Breast epithelium (tissue), 4 donors: ENCODE results near the gene IKZF3. TPM values are rescaled to one million over a fixed set of nuclear protein-coding genes. Genes with fewer than 3 reads are reported as not detected.
A peak's percentile ranks its signal among the peaks of the same experiment; 100 is the strongest.

Experiments
- DNase-seq, 2 donors: peaks; one replicate each; pipeline ENCODE4 v3.0.0-alpha.2; 2019; ENCODE audit warnings: low spot score in 2 of 2
- H3K27ac ChIP-seq, 2 donors: fragments of 200-600 bp; sonication (generic) in 1 of 2; one replicate each; pipeline ENCODE4 v1.5.1; 2016 to 2019; ENCODE audit warnings: mild to moderate bottlenecking in 1 of 2
- H3K27me3 ChIP-seq, 2 donors: fragments of 200-600 bp; sonication (generic) in 1 of 2; one replicate each; pipeline versions ENCODE4 v1.5.1 to v1.6.0; 2017 to 2019; ENCODE audit warnings: control low read depth in 1 of 2, mild to moderate bottlenecking in 1 of 2
- H3K36me3 ChIP-seq: fragments of 200-600 bp; one replicate; pipeline ENCODE4 v1.5.1; 2019
- H3K4me1 ChIP-seq, 2 donors: fragments of 200-600 bp; sonication (generic); one replicate each; pipeline ENCODE4 v1.5.1; 2016 to 2019; ENCODE audit warnings: control low read depth in 1 of 2
- H3K4me3 ChIP-seq, 3 donors: fragments of 200-600 bp; sonication (generic); 1 replicate in 2 of 3; 2 replicates in 1 of 3; pipeline ENCODE4 v1.5.1; 2016 to 2019; ENCODE audit warnings: mild to moderate bottlenecking in 3 of 3, moderate library complexity in 2 of 3
- H3K9me3 ChIP-seq, 2 donors: fragments of 200-600 bp; sonication (generic) in 1 of 2; one replicate each; pipeline ENCODE4 v1.5.1; 2016 to 2019; ENCODE audit warnings: control low read depth in 1 of 2
- POLR2A ChIP-seq: fragments of 450-650 bp; IDR thresholded peaks from one replicate; pipeline ENCODE4 v1.6.1; 2016; ENCODE audit warnings: antibody characterized with exemption, mild to moderate bottlenecking, moderate library complexity
- POLR2AphosphoS5 ChIP-seq, 3 donors: sonication (generic); formaldehyde crosslinking; IDR thresholded peaks; one replicate each; pipeline ENCODE4 v1.6.1; 2017; ENCODE audit warnings: antibody characterized with exemption in 3 of 3
- intact Hi-C: fragments of 100-400 bp; cut with DNase I; formaldehyde crosslinking; loops from one replicate; pipeline ENCODE4 v1.15.1; 2023; ENCODE audit warnings: low total_unique reads
- total RNA-seq, 3 donors: library from RNA; depleted of rRNA; stranded (reverse); fragments of >200 nt; gene quantifications; one replicate each; pipeline ENCODE4 v1.1.0, GENCODE V29; 2016
- TF ChIP-seq, protein P1 (sequence below), 3 donors: fragments of 450-650 bp; IDR thresholded peaks; one replicate each; pipeline ENCODE4 v1.5.1; 2016 to 2017; ENCODE audit warnings: antibody characterized with exemption in 3 of 3, mild to moderate bottlenecking in 3 of 3, moderate library complexity in 3 of 3

The IKZF3 gene
- total RNA-seq, 3 donors from 2014 or later = 1.8 to 4.8 (median 2.3) TPM

DNA sequence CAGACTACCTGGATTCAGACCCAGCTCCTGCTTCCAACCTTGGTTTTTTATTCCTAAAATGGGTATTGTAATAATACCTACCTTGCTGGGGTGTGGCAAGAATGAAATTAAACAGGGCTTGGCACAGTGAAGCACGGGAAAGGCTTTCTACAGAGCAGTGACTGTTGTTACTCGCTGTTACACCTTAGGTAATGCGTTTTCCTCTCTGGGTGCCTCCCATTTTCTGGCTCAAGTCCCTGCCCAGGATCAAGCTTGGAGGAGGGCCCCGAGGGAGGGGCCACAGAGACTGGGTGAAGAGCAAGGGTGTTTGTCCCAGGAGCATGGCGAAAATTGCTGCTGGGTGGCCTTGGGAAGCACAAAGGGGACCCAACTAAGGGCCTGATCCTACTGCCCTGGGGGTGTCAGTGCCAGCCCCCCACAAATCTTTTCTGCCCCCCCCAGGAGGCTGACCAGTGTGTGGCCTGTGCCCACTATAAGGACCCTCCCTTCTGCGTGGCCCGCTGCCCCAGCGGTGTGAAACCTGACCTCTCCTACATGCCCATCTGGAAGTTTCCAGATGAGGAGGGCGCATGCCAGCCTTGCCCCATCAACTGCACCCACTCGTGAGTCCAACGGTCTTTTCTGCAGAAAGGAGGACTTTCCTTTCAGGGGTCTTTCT, 147.1 kb downstream of the IKZF3 start:
- H3K27ac ChIP-seq = peak overlapping the region; percentile 93 to 95
- TF ChIP-seq, protein P1, sequence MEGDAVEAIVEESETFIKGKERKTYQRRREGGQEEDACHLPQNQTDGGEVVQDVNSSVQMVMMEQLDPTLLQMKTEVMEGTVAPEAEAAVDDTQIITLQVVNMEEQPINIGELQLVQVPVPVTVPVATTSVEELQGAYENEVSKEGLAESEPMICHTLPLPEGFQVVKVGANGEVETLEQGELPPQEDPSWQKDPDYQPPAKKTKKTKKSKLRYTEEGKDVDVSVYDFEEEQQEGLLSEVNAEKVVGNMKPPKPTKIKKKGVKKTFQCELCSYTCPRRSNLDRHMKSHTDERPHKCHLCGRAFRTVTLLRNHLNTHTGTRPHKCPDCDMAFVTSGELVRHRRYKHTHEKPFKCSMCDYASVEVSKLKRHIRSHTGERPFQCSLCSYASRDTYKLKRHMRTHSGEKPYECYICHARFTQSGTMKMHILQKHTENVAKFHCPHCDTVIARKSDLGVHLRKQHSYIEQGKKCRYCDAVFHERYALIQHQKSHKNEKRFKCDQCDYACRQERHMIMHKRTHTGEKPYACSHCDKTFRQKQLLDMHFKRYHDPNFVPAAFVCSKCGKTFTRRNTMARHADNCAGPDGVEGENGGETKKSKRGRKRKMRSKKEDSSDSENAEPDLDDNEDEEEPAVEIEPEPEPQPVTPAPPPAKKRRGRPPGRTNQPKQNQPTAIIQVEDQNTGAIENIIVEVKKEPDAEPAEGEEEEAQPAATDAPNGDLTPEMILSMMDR (IDR thresholded peaks at IDR 0.05) = no peak
- TF ChIP-seq POLR2AphosphoS5 (IDR thresholded peaks at IDR 0.05) (no peak), POLR2A (no peak)
- peaks cover 0 to 4% of the 10 kb centered on the region in 2 donors for H3K4me1 ChIP-seq
- peak in 1 of 2 donors; percentile 87 for DNase-seq
- intact Hi-C loops = no loop called here
- no peaks in the 10 kb centered on the region for H3K27me3 ChIP-seq
- H3K4me3 ChIP-seq = no peak overlapping the region
- no peaks in the 10 kb centered on the region for H3K9me3 ChIP-seq
- no peaks in the 10 kb centered on the region for H3K36me3 ChIP-seq

DNA sequence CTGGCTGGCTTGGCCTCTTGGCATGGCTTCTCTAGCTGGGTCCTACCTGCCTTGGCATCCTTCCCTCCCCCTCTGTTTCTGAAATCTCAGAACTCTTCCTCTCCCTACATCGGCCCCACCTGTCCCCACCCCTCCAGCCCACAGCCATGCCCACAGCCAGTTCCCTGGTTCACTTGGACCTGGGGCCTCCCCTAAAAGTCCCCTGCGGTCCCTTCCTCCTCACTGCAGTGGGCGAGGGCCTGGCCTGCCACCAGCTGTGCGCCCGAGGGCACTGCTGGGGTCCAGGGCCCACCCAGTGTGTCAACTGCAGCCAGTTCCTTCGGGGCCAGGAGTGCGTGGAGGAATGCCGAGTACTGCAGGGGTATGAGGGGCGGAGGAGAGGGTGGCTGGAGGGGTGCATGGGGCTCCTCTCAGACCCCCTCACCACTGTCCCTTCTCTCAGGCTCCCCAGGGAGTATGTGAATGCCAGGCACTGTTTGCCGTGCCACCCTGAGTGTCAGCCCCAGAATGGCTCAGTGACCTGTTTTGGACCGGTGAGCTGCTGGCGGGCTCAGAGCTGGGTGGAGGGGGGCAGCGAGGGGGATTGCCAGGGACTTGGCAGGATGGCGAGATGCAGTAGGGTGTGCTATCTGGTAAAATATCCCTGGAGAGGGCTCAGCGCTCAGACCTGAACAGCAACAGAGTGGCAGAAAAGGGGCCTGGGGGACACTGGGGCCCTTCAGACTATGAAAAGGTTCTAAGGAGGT, 147.9 kb downstream of the IKZF3 start:
- Histone ChIP-seq H3K27me3 (no peaks in the 10 kb centered on the region), H3K4me3 (peak overlapping the region in 1 of 3 donors; percentile 13)

DNA sequence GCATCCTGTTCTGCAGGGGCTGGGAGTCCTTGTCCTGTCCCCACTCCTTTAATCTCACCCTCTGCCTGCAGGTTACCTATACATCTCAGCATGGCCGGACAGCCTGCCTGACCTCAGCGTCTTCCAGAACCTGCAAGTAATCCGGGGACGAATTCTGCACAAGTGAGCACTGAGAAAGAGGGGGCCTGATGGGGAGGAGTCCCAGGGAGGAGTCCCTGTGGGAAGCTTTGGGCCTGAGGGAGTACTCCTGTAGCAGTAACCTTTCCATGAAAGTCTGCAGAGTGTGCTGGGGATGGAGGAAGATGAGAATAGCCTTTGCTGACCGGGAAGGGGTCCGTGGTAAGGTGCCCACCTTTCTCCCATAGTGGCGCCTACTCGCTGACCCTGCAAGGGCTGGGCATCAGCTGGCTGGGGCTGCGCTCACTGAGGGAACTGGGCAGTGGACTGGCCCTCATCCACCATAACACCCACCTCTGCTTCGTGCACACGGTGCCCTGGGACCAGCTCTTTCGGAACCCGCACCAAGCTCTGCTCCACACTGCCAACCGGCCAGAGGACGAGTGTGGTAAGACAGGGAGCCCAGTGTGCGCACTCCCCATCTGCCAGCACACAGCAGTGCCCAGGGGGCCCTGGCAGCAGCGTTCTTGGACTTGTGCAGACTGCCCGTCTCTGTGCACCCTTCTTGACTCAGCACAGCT, 148.6 kb downstream of the IKZF3 start:
- DNase-seq = no peak
- TF ChIP-seq, protein P1 (IDR thresholded peaks at IDR 0.05) = no peak
- TF ChIP-seq POLR2A = no peak
- H3K9me3 ChIP-seq = no peaks in the 10 kb centered on the region
- no peaks in the 10 kb centered on the region for H3K36me3 ChIP-seq
- intact Hi-C loops = no loop called here
- H3K4me1 ChIP-seq = peaks cover 0 to 4% of the 10 kb centered on the region in 2 donors
- H3K4me3 ChIP-seq = no peak overlapping the region
- H3K27ac ChIP-seq = peak overlapping the region; percentile 93 to 95
- no peaks in the 10 kb centered on the region for H3K27me3 ChIP-seq

More for the DNA sequence above, 147.9 kb downstream of the IKZF3 start:
- intact Hi-C loops = no loop called here
- no peaks in the 10 kb centered on the region for H3K36me3 ChIP-seq
- TF ChIP-seq POLR2AphosphoS5 (IDR thresholded peaks at IDR 0.05) (no peak), POLR2A (no peak)
- TF ChIP-seq, protein P1 (IDR thresholded peaks at IDR 0.05) = no peak
- no peaks in the 10 kb centered on the region for H3K9me3 ChIP-seq
- DNase-seq = no peak
- peaks cover 0 to 4% of the 10 kb centered on the region in 2 donors for H3K4me1 ChIP-seq
- peak overlapping the region; percentile 93 to 95 for H3K27ac ChIP-seq

DNA sequence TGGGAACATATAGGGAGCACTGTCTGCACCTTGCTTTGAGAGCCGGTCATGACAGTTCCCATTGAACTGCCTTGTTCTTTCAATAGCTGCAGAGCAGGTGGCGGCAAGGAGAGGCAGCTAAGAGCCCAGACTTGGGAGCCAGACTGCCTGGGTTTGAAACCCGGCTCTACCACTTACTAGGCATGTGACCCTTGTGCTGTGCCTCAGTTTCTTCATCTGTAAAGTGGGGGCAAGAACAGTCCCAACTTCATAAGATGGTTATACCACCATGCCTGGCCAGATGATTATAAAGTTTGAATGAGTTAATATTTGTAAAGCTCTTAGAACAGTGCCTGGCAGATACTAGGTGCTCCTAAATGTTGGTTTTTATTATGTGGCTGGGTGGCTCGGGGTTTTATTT, 149.9 kb downstream of the IKZF3 start:
- TF ChIP-seq POLR2AphosphoS5 (IDR thresholded peaks at IDR 0.05) = no peak
- TF ChIP-seq, protein P1 (IDR thresholded peaks at IDR 0.05) = no peak
- TF ChIP-seq POLR2A = no peak
- Histone ChIP-seq H3K27ac (peak overlapping the region in 1 of 2 donors; percentile 1), H3K36me3 (no peaks in the 10 kb centered on the region), H3K4me3 (no peak overlapping the region), H3K9me3 (no peaks in the 10 kb centered on the region), H3K4me1 (peaks cover 0 to 4% of the 10 kb centered on the region in 2 donors), H3K27me3 (no peaks in the 10 kb centered on the region)
- no peak for DNase-seq
- intact Hi-C loops = no loop called here
